Choroid plexus epithelial cell (primary cell): ENCODE measurements around the gene CDH4.

Source experiments
- DNase-seq: peaks from one replicate; pipeline ENCODE4 v3.0.0-alpha.2; 2010; ENCODE audit warnings: low read depth
- H3K4me3 ChIP-seq: 2 replicates; pipeline ENCODE4 v1.5.1; 2011; ENCODE audit warnings: low read depth, mild to moderate bottlenecking, control low read depth, low read length, moderate library complexity
- TF ChIP-seq, protein P1 (sequence below): conservative IDR thresholded peaks from 2 replicates; pipeline ENCODE4 v1.5.1; 2011; ENCODE audit warnings: low read depth, mild to moderate bottlenecking, control low read depth, inconsistent platforms, low read length, moderate library complexity

Gene CDH4

DNA sequence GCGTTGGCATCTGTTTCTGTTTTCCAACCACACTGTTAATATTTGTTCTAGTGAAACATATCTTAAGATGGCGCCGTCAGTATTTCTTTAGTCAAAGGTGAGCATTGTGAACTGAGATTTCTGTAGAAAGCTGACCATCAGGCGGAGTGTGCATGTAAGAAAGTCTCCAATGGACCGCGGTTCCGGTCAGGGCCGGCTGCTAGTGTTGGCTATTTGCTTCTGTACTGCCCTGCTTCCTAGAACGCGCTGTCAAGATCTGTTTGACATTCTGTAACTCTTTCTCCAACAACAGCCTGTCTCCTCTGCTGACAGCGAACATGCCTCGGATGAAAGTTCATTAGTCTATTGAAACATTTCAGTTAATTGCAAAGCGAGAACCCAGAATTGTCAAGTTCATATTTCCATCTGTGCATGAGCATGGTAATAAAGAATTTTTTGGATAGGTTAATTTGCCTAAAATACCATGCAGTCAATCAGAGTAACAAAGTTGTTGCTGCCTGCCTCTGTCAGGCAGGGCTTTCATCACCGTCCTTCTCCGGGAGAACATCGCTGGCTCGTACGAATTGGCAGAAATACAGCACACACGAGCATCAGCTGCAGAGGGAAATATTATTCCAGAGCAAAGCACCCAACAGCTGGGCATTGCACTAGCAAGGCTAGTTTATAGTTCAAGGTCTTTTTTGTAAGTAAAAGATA lies 369.1 kb downstream of the CDH4 start:
- no peak for DNase-seq
- no peak overlapping the region for H3K4me3 ChIP-seq
- TF ChIP-seq, protein P1, sequence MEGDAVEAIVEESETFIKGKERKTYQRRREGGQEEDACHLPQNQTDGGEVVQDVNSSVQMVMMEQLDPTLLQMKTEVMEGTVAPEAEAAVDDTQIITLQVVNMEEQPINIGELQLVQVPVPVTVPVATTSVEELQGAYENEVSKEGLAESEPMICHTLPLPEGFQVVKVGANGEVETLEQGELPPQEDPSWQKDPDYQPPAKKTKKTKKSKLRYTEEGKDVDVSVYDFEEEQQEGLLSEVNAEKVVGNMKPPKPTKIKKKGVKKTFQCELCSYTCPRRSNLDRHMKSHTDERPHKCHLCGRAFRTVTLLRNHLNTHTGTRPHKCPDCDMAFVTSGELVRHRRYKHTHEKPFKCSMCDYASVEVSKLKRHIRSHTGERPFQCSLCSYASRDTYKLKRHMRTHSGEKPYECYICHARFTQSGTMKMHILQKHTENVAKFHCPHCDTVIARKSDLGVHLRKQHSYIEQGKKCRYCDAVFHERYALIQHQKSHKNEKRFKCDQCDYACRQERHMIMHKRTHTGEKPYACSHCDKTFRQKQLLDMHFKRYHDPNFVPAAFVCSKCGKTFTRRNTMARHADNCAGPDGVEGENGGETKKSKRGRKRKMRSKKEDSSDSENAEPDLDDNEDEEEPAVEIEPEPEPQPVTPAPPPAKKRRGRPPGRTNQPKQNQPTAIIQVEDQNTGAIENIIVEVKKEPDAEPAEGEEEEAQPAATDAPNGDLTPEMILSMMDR: no peak

DNA sequence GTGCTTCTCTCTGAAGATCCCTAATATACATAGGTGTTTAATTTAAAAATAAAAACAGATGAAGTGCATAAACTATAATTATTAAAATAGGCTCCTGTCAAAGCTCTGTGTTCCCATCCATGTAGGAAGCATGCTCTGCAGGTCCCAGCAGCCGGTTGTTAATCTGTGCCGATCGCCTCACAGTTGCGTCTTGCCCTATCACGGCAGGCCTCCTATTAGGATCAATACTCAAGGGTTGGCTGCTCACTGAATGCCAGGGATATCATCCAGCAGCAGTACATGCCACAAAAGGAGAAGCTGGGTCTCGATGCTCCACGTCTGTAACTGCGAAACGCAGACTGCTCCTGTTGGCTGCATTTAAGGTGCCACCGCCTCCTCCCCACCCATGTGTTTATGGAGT lies 369.8 kb downstream of the CDH4 start:
- no peak overlapping the region for H3K4me3 ChIP-seq
- DNase-seq: no peak
- TF ChIP-seq, protein P1: no peak

DNA sequence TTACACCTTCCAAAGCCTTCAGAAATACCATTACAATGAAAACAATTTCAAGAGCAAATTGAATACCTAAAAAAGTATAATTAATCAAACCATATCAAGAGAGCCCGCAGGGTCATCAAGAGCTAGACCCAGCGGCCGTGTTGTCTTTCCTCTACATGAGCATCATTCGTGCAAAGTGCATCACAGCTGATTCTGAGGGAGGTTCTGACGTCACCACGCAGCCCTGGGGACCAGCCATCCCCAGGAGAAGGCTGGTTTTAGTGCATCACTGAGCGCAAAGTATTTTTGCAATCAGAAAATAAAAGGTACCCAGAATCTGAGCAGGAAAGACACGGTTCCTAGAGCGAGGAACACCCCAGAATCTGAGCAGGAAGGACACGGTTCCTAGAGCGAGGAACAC lies 371.4 kb downstream of the CDH4 start:
- H3K4me3 ChIP-seq: no peak overlapping the region
- TF ChIP-seq, protein P1: no peak
- no peak for DNase-seq

DNA sequence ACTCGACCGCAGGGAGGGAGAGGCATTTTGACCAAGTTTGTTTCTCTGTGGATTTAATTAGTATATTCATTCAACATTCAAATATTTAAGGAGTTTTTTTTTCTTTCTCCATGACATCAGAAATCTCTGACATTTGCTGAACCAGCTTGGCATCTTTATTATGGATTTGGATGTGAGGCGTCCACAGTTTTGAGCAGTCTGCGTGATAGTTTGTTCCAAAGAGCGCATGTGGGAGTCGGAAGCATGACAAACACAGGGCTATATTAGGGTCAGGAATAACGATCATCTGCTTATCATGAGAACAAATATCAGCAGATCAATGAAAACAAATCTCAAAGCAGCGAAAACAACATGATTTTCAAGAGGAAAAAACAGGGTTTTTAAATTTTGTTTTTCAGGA lies 373.2 kb downstream of the CDH4 start:
- DNase-seq: no peak
- TF ChIP-seq, protein P1: no peak
- no peak overlapping the region for H3K4me3 ChIP-seq

DNA sequence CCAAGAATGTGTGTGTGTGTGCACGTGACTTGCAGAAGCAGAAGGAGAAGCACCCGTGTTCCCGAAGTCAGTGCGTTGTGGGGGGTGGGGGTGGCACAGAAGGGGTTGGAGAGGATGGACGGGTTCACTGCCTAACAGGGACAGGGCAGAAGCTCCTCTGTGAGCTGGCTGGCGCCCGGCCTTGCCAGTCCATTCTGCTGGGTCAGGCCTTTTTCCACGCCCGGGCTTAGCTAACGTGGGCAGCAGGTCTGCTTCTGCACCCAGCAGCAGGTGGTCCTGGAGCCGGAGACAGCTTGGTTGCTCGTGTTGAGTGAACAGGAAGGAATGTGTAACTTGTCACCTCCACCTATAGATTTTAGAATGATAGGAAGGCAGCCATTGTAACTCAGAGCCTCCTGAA lies 374.4 kb downstream of the CDH4 start:
- TF ChIP-seq, protein P1: no peak
- H3K4me3 ChIP-seq: no peak overlapping the region
- no peak for DNase-seq

DNA sequence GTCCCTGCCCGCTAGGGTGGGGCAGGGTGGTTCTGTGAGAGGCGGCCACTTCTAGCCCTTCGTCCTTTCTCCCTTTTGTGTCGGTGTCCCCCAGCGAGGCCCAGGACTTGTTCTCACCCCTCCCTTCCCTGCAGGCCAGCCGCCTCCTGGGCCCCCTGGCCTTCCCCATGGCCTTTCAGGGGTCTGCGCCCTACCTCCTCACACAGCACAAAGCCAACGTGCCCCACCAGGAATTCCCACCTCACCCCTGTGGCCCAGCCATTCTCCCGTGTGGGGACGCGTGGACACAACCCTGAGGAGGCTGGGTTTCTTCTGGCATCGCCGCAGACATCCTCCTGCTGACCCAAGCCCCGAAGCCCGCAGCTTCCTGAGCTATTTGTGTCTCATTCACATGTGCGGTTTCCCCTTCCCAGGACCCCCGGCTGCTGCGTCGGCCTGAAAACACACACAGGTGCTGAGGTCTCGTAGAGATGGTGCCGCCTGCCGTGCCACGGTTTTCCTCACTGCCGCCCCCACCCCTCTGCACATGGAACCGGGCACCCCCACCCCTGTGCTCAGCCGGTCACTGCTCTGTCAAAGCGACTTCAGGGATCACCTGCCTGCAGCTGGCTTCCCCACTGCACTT lies 375.8 kb downstream of the CDH4 start:
- TF ChIP-seq, protein P1: no peak
- DNase-seq: no peak
- no peak overlapping the region for H3K4me3 ChIP-seq

DNA sequence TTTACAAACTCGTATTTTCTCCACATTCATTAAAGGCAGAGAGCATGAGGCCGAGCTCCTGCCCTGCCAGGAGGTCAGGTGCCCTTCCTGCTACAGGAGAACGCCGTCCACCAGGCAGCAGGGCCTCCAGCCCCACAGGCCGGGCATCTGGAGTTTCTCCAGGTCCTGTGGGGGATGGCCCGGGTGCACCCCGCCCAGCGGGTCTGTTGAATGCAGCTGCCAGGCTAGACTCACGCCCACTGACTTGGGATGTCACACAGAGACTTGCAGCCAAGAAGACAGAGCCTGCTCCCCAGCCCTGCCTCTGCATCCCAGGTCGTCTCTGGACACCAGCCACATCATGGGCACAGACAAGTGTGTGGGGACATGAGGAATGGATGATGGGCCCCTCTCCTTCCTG lies 376.4 kb downstream of the CDH4 start:
- TF ChIP-seq, protein P1: no peak
- no peak overlapping the region for H3K4me3 ChIP-seq
- DNase-seq: no peak
